GM19372 (cell line): ENCODE measurements around the gene CRYAA.
"Not testable (repeated sequence)": the region's sequence is repeated elsewhere in the genome, so short reads cannot be mapped to it uniquely, and the experiment has no call there.

Experiments used
- ATAC-seq: cut with Tn5 transposase; IDR thresholded peaks from one replicate; pipeline ENCODE4 v1.9.1; 2021; ENCODE audit warnings: mild to moderate bottlenecking, low read depth, moderate library complexity; ENCODE audit not compliant: unreplicated experiment

The CRYAA gene

GRCh38 chr21:43176621-43177020 is 7.8 kb downstream of the CRYAA start:
- not testable (repeated sequence) for ATAC-seq

DNA sequence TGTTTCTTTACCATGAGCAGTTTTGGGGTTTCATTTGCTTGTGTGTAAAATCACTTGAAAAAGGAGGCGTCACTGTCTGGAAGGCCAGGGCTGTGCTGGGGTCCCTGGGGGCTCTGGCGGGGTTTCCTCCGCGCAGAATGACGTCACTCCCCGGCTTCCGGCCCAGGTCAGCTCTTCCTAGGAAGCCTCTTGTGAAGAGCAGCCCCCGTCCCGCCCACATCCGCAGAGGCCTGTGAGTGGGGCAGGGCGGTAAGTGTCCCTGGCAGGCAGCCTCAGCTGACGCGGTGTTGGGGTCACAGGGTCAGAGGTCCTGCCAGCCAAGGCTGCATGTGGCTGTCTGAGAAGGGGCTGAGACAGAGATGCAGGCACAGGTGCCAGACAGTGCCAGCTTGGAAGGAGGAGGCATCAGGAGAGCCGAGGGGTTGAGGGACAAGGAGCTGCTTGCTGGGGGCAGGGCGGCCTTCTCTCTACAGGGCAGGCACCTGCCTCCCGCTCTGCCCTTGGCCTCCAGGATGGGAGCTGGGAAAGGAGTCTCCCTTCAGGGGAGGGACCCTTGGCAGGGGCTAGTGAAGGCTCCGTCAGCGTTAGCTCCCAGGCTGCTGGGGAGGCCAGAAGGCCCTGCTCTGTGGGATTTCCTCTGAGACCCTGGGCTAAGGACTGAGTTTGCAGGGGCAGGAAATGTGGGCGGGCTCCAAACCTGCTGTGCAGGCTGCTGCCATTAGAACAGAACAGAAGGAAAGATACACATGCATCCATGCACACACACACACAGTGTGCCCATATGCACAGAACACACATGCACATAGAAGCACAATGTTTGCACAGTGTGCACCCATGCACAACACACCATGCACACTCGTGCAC is 8.5 kb downstream of the CRYAA start:
- not testable (repeated sequence) for ATAC-seq

DNA sequence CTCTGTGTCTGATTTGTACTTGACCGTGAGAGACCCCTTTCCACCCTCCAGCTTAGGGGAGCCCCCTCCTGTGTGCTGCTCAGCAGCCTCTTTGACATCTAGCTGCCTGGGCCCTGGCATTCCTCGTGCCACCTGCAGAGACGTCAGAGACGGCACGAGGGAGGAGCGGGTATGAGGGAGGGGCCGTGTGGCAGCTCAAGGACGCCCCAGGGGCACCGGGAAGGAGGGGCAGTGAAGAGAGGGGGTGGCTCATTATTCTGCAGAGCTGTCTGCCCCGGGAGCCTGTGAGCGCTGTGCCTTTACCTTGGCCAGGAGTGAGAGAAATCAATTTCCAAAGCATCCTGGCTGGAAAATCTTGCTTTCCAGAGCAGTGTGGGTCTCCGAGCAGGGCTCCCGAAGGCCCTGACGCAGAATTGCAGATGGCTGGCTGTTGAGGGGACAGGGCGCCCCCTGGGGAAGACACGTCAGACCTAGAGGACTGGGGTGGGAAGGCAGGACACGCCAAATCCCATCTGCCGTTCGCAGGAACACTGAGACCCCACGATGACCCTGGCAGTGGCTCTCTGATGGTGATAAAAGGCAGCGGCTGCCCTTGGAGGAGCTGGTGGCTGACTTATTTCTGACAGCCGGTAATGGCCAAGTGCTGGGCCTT is 9.5 kb downstream of the CRYAA start:
- not testable (repeated sequence) for ATAC-seq

GRCh38 chr21:43181033-43181432 is 12.2 kb downstream of the CRYAA start:
- ATAC-seq: not testable (repeated sequence)

DNA sequence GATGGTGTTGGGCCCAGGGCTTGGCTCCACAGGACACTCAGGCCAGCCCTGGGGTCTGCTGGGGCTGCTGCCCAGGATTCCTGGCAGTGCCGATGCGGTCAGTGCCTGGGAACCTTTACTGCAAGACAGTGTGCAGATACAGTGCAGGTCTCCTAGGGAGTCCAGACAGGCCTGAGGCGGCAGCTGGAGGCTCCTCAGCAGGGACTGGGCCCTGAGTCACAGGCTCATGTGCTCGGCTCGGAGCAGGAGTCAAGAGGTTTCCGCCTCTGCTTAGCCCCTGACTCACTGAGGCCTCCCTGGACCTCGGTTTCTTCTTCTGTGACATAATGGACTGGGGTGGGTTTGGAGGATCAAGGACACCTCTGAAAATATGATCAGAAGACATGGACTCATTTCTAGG is 18.5 kb downstream of the CRYAA start:
- not testable (repeated sequence) for ATAC-seq

DNA sequence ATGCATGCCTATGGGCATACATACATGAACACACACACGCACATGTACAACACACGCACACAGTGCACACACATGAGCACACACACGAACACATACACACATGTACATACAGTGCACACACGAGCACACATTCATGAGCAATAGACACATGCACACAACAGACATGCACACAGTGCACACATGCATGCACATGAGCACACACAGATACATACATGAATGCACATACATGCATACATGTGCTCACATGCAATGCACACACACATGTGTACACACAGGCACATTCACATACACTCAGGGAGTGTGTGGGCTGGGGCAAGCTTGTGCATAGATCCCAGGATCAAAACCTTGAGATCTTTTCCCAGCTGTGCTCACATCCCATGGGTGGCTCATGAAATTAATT is 18.9 kb downstream of the CRYAA start:
- ATAC-seq: no peak

GRCh38 chr21:43188181-43188580 is 19.4 kb downstream of the CRYAA start:
- ATAC-seq: no peak

- ATAC-seq: no peak
Measured at GRCh38 chr21:43188592-43189210, 19.9 kb downstream of the CRYAA start.

DNA sequence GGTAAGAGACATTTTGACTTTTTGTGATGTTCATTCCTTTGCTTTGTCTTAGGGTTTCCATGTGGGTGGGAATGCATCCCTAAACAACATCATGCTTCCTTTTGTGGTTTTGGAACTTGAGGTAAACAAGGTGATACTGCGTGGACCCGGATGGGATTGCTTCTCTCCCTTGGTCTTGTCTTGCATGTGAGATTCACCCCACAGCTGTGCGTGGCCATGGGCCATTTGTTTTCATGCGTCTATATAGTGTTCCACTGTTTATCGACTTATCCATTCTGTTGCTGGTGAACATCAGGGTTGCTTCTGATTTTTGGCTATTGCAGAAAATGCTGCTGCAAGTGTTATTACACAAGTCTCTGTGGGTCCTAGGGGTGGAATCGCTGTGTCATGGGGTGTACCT is 21.1 kb downstream of the CRYAA start:
- ATAC-seq: no peak

DNA sequence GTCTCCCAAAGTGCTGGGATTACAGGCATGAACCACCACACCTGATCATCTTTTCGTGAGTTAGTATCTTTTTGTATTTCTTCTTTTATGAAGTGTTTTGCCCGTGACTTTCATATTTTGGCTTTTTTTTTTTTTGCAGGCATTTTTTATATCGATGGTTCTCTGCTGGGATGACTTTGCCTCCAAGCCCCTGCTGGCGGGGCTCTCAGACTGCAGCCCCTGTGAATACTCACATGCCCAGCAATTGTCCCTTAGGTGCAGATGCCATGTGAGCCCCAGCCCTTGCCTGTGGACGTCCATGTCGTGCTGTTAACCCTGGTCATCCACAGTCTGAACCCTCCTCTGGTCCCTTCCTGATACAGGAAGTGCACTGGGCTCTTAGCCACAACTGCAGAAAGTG is 21.7 kb downstream of the CRYAA start:
- no peak for ATAC-seq

DNA sequence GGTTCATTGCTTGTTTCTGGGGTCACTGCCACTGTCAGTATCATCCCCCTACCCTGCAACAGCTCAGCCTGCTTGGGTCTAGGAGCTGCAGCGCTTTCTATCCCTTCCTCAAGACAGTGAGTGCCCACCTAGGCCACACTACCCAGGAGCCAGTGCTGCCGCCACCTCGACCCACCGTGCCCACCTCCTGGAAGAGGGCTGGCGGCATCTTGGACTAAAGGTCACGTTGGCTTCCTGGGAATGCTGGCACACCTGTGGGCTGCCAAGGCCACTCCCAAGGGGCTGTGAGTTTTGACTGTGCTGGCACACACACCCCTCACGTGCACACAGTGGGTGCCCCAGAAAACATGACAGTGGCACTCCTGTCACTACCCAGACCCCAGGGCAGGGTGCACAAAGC is 22.1 kb downstream of the CRYAA start:
- ATAC-seq: no peak

- ATAC-seq: no peak
Measured at GRCh38 chr21:43191521-43191920, 22.7 kb downstream of the CRYAA start.

- ATAC-seq: no peak
Measured at GRCh38 chr21:43191971-43192370, 23.2 kb downstream of the CRYAA start.

- ATAC-seq: no peak
Measured at GRCh38 chr21:43192501-43193081, 23.8 kb downstream of the CRYAA start.

GRCh38 chr21:43193088-43193650 is 24.4 kb downstream of the CRYAA start:
- no peak for ATAC-seq

DNA sequence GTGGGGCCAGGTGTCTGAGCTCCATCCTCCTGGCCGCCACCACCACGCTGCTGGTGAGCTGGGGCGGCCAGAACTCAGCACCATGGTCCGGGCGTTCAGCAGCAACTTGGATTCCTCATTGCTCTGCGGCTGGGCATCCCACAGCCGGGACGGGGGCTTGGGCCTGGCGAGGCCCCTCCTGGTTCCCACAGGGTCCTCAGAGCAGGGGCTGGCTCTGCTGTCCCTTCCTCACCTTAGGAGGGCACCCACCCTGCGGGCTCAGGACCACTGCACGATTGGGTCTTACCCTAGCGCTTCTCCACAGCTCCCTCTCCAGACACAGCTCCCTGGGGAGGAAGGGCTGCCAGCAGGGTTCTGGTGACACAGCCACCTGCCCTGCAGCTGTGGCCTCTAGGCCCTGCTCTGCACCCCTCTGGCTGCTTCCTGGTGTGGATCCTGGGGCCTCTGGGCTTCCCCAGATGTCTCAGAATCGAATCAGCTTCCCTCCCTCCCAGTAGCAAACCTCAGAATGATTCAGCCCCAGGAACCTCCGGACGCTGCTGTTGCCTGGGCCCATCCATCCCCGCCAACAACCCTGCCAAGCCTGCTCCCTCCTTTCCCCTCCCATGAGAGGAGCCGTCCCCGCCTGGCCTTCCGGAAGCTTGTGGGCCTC is 25.0 kb downstream of the CRYAA start:
- ATAC-seq: no peak

- ATAC-seq: no peak
Measured at GRCh38 chr21:43194303-43195120, 25.7 kb downstream of the CRYAA start.

- no peak for ATAC-seq
Measured at GRCh38 chr21:43195121-43196021, 26.6 kb downstream of the CRYAA start.
